T-helper 17 cell (primary cell): ENCODE measurements around the gene APCDD1L. TPM values are rescaled to one million over a fixed set of nuclear protein-coding genes. Genes with fewer than 3 reads are reported as not detected.

Experiments
- ATAC-seq: fragments of 150-1000 bp; cut with Tn5 transposase; 2 replicates; pipeline ENCODE4 v1.10.0; 2021; ENCODE audit warnings: mild to moderate bottlenecking, moderate library complexity
- DNase-seq, 3 donors: peaks; one replicate each; pipeline versions ENCODE4 v3.0.0 to v3.0.0-alpha.2; 2020 to 2021
- H3K9me3 ChIP-seq: one replicate; pipeline ENCODE4 v1.7.0; 2013; ENCODE audit warnings: low read length, mild to moderate bottlenecking; ENCODE audit not compliant: control insufficient read depth, poor library complexity, severe bottlenecking
- H3K27ac Mint-ChIP-seq: one replicate; pipeline ENCODE4 v1.8.0; 2022; ENCODE audit warnings: mild to moderate bottlenecking, moderate library complexity, mixed read lengths
- H3K27me3 Mint-ChIP-seq: one replicate; pipeline ENCODE4 v1.8.0; 2022; ENCODE audit warnings: mixed read lengths
- H3K36me3 Mint-ChIP-seq: one replicate; pipeline ENCODE4 v1.8.0; 2022; ENCODE audit warnings: low read depth, mixed read lengths
- H3K4me1 Mint-ChIP-seq: one replicate; pipeline ENCODE4 v1.8.0; 2022; ENCODE audit warnings: mild to moderate bottlenecking, mixed read lengths
- H3K4me3 Mint-ChIP-seq: one replicate; pipeline ENCODE4 v1.8.0; 2022; ENCODE audit warnings: mild to moderate bottlenecking, moderate library complexity, mixed read lengths
- total RNA-seq, 4 donors: library from RNA in 2 of 4; stranded (reverse) in 2 of 4; gene quantifications; one replicate each; pipeline ENCODE4 v1.2.3 and lab custom pipeline; 2022 to 2026

APCDD1L gene
- total RNA-seq, 2 donors from 2014 or later, result not detected

DNA sequence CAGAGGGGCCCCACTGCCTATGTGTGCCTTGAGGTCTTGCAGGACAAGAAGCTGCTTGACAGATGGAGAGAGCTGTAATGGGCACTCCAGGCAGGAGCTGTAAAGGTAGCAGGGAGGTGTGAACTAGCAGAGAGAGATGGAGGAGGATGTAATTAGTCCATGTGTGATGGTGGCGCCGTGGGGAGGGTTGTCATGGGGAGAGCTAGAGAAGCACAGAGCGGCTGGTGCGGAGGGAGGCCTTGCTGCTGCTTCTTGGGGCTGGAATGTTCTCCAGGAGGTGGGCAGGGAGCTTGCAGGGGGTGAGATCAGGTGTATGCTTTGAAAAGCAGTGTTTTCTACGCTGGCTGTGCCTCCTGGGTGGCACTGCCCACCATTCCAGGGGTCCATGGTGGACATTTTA, 32.1 kb downstream of the APCDD1L start:
- Mint-ChIP-seq H3K27ac (no peak overlapping the region), H3K27me3 (peaks cover 12% of the 10 kb centered on the region)
- no peak for DNase-seq

DNA sequence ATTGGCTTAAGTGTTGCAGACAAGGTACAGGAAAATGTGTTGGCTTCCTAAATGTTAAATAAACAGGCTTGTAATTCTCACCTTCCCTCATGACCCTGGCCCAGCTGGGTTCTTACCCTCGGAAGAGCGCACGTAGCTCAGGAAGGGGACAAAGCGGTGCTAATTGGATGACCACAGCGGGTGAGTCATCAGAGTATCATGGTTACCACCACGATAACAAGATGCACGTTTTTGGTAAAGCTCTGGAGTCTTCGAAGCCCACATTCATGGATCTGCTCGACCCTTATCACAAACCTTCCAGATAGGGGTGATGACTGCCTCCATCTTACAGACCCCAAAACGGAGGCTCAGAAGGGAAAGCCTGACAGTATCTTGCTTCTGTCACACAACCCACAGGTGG, 32.8 kb downstream of the APCDD1L start:
- no peak for DNase-seq
- no peak for ATAC-seq
- peaks cover 12% of the 10 kb centered on the region for H3K27me3 Mint-ChIP-seq
- no peak overlapping the region for H3K27ac Mint-ChIP-seq
- peaks cover 6% of the 10 kb centered on the region for H3K36me3 Mint-ChIP-seq
- peaks cover 3% of the 10 kb centered on the region for H3K4me1 Mint-ChIP-seq
- peaks cover 2% of the 10 kb centered on the region for H3K9me3 ChIP-seq
- H3K4me3 Mint-ChIP-seq, result no peak overlapping the region

More for the DNA sequence above, 32.1 kb downstream of the APCDD1L start:
- Mint-ChIP-seq H3K4me3 (no peak overlapping the region), H3K4me1 (peaks cover 3% of the 10 kb centered on the region), H3K36me3 (peaks cover 6% of the 10 kb centered on the region)
- peaks cover 2% of the 10 kb centered on the region for H3K9me3 ChIP-seq
- ATAC-seq, result no peak

DNA sequence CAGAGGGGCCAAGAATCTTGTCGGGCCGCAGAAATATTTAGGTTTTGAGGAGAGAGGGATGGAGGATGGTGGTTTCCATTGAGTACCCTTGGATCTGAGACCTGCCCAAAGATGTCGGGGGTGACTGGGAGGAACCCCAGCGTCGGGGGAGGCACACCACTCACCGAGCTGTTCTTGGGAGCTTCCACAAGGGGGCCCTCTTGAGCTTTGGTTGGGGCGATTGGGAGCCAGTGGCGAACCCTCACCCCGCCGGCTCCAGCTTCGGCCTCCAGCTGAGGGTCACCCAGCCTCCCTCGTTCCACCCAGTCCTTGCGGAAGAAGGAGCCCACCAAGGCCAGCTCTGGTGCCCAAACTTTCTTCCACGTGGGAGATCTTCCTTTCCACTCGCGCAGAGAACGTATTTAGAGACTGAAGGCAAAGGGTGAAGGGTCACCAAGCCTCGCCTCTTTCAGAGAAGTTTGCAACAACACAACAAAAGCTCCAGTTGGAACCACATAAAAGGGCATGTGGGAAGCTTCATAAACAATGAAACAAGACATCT, 33.6 kb downstream of the APCDD1L start:
- peak; percentile 61 for ATAC-seq
- Mint-ChIP-seq H3K4me3 (no peak overlapping the region), H3K27me3 (peaks cover 16% of the 10 kb centered on the region), H3K27ac (no peak overlapping the region), H3K36me3 (peaks cover 6% of the 10 kb centered on the region), H3K4me1 (peaks cover 3% of the 10 kb centered on the region)
- peak in 1 of 3 donors; percentile 46 for DNase-seq
- peaks cover 2% of the 10 kb centered on the region for H3K9me3 ChIP-seq

DNA sequence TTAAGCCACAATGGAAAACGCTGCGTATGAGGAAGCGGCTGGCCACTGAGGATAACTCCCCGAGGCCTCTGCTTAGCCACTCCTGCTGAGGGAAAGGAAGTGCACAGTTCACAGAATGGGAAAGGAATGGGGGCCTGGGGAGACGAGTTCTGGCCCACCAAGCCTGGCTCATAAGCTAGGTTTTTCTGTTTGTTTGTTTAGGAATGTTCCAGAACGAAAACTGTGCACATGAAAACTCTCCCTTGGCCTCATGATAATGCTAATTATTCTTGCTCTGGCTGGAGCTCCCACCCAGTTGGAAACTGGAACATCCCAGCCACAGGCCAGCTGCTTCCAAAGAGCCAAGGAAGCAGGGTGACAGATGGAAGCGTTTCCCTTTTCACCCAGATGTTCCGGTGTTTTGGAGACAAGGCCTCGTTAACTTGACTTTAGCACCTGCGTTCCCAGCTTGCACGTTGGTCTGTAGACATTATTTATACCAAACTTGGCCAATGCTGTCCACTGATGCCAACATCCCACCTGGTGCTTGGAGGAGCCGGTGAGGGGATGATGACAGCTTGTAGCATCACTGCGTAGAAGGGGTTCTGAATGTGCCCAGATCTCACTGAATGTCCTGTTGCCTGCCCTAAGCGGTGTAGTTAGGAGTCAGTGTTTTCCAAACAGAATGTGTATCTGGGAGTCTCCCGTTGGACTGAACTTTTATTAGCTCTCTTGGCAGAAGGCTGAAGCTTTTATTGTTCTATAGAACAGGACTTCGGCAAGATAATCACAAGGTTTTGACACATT, 34.5 kb downstream of the APCDD1L start:
- DNase-seq (no peak), ATAC-seq (no peak)
- H3K36me3 Mint-ChIP-seq, result peaks cover 6% of the 10 kb centered on the region
- H3K27me3 Mint-ChIP-seq, result peaks cover 16% of the 10 kb centered on the region
- H3K9me3 ChIP-seq, result no peaks in the 10 kb centered on the region
- peaks cover 3% of the 10 kb centered on the region for H3K4me1 Mint-ChIP-seq
- H3K27ac Mint-ChIP-seq, result no peak overlapping the region
- H3K4me3 Mint-ChIP-seq, result no peak overlapping the region

DNA sequence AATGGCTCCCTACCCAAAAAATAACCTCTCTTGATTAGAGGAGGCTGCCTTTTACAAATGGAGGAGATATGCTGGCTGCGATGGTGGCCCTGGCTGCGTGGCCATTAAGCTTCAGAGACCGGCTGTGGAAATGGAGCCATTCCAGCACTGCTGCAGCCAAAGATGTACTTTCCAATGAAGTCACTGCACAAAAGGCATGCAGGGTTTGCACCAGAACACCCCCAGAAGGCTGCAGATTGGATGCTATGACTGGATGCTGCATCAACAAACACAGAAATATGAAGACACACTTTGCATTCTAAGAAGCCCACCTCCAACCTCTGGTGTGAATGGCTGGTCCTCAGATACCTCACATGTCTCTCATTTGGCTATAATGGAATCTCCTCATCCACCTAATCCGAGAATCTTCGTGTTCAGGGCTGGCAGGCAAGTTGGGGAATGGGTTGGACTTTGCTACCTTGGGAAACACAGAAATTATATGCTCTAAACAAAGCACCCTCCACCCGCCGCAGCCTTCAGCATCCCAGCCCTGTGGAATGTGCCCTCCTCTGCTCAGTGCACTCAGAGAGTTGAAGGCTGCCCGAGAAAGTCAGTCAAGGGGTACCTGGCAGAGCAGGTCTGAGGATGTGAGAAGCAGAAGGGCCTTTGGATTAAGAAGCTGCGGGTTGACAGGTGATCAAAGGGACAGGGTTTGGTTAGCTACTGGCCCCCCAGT, 35.3 kb downstream of the APCDD1L start:
- no peak for ATAC-seq
- DNase-seq, result no peak
- Mint-ChIP-seq H3K27ac (no peak overlapping the region), H3K4me1 (peaks cover 3% of the 10 kb centered on the region), H3K4me3 (no peak overlapping the region), H3K36me3 (peaks cover 6% of the 10 kb centered on the region), H3K27me3 (peaks cover 16% of the 10 kb centered on the region)
- H3K9me3 ChIP-seq, result no peaks in the 10 kb centered on the region

DNA sequence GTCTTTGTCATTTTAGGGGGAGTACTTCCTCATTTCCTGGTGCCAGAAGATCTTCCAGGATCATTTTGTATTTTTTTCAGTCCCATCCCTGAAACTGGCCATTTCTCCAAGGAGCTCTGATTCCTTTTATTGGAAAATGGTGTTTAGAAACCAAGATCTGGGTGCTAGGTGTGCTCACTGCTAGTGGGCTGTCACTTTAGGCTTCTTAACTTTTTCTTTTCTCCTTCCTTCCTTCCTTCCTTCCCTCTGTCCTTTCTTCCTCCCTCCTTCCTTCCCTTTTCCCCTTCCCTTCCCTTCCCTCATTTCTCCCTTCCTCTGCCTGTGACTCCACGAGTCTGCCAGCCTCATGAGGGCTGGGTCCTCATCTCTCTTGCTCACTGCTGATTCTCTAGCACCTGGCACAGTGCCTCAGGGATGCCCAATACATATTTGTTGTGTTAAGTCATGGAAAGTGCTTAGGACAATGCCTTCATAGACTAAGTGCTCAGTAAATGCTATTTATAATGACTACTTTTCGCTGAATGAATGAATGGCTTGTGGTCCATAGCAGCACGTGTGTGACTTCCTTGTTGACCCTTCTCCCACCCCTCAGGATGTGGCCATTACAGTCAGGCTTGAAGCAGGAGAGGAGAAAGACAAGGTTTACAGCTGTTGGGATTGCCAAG, 36.9 kb downstream of the APCDD1L start:
- H3K4me3 Mint-ChIP-seq, result no peak overlapping the region

DNA sequence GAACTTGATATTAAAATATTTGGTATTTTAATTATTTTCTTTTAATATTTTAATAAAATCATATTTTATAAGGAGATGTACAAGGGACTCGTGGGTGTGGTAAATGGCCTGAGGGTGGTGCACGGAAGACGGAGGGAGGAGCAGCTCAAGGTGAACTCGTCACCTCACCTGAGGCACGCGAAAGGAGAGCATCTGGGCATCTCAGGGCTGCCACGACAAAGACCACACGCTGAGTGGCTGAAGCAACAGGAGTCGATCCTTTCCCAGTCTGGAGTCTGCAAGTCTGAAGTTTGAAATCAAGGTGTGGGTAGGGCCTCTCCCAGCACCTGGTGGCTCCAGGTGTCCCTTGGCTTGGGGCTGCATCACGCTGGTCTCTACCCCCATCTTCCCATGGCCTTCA, 39.7 kb downstream of the APCDD1L start:
- Mint-ChIP-seq H3K27me3 (peaks cover 4% of the 10 kb centered on the region), H3K36me3 (peaks cover 2% of the 10 kb centered on the region), H3K4me3 (no peak overlapping the region), H3K4me1 (no peaks in the 10 kb centered on the region), H3K27ac (no peak overlapping the region)
- no peaks in the 10 kb centered on the region for H3K9me3 ChIP-seq
- DNase-seq (no peak), ATAC-seq (no peak)

More for the DNA sequence above, 36.9 kb downstream of the APCDD1L start:
- peaks cover 6% of the 10 kb centered on the region for H3K36me3 Mint-ChIP-seq
- no peak overlapping the region for H3K27ac Mint-ChIP-seq
- H3K9me3 ChIP-seq, result no peaks in the 10 kb centered on the region
- H3K4me1 Mint-ChIP-seq, result peaks cover 3% of the 10 kb centered on the region
- DNase-seq (no peak), ATAC-seq (no peak)
- H3K27me3 Mint-ChIP-seq, result peaks cover 11% of the 10 kb centered on the region

DNA sequence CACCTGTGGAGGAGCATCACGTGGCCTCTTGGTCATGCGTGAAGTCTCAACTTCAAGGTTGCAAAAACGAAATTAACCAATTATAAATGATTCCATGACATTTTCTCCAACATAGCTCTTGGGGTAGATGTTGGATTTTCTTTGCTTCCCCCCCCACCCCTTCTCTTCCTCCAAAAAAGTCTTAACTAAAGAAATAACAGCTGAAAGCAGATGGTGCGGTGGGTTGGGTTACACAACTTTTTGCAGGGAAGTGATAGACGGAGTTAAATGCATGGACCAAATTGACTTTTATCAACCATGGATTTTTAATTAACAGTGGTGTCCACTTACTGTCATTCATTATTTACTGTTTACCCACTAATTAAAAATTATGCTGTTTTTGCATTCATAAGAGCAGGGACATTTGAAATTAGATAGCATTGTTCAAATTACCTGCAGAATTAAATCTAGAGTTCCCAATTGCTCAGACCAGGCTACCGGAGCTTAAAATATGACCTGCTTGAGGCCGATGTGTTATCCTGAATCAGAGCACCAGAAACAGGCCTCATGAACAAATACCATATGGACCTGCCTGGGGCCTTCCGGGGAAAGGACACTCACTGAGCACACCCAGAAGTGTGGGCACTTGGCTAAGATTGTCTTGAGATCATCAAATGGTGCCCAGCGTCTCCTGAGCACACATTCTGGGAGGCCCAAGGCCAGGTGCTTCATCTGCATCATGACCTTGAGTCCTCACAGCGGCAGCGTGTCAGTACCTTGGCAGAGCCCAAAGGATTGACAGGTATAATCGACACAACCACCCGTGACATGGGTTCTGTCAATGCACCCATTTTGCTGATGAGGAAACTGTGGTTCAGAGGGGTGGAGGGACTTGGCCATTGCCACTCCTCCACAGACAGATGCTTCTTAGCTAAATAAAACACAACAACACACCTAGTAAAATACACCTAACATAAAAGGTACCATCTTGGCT, 41.5 kb downstream of the APCDD1L start:
- H3K4me3 Mint-ChIP-seq, result no peak overlapping the region
- H3K4me1 Mint-ChIP-seq, result no peaks in the 10 kb centered on the region
- no peaks in the 10 kb centered on the region for H3K9me3 ChIP-seq
- peaks cover 2% of the 10 kb centered on the region for H3K36me3 Mint-ChIP-seq
- no peak overlapping the region for H3K27ac Mint-ChIP-seq
- ATAC-seq, result no peak
- no peak for DNase-seq
- H3K27me3 Mint-ChIP-seq, result peaks cover 4% of the 10 kb centered on the region

DNA sequence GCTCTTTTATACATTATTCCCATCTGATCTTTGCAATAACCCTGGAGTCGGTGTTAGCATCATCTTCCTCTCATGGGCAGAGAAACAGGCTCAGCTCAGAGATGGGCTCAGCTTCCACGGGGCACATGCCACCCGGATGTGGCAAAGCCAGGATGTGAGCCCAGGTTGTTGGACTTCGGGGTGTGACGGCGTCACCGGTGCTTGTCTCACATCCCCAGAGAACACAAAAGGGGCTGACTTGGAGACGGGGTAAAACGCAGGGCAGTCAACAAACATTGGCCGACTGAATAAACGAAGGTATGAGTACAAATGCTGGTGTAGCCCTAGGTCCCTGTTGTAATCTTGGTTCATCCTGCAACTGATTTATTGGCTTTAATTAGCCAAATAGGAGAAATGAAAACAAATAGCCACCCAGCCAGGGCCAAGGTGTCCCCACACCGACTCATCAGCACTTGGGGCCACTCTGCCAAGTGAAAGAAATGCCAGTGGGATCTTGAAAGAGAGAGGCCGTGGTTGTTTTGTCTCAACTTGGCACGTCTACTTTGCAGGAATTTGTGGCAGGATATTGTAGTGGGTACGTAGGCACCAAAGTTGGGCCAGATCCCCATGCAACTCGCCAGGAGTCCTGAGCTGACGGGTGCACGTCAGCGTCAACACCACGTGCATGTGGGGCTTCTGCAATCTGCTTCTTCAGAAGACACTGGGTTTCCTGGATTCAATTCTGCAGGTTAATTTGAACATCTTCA, 42.8 kb downstream of the APCDD1L start:
- ATAC-seq, result no peak
- no peaks in the 10 kb centered on the region for H3K36me3 Mint-ChIP-seq
- H3K4me1 Mint-ChIP-seq, result no peaks in the 10 kb centered on the region
- no peak overlapping the region for H3K4me3 Mint-ChIP-seq
- no peaks in the 10 kb centered on the region for H3K9me3 ChIP-seq
- H3K27ac Mint-ChIP-seq, result no peak overlapping the region
- H3K27me3 Mint-ChIP-seq, result peaks cover 4% of the 10 kb centered on the region
- DNase-seq, result no peak

DNA sequence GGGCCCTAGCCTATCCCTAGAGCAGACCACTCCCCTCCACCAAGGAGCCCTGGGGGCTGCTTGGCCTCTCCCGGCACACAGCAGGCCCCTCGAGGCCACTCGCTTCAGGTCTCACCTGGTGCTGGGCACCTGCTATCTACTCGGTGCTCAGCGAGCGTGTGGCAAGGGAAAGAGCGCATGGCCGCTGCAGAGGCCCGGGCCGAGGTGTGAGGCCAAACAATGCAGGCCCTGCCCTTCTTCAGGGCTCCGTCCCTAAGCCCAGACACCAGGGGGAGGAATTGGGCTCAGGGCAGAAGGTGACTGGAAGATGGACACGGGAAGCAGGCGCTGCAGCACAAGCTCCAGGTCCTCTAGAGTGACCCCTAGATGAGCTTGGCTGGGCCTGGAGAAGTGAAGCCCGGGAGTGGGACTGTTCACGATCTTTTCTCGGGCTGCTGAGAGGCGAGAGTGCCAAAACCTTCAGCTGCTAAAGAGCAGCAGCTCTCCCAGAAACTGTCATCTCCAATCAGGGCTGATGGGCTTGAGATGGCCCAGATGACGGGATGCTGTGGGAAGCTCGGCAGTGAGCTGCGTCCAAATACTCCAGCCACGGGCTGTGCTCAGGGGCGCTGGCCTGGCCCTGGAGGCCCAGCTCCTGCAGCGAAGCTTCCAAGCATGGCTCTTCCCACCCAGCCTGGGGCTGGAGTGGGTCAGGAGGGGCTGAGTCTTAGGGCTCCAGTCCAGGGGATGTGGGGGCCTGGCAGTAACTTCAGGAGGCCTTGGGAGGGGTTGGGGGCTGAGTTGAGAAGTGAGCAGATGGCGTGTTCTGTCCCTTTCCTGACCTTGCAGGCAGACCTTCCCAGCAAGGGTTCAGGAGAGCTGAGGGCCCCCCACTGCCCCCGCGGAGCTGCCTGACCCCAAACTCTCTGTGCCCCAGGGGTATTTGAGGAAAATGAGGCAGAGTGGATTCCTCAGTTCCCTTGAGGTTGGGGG, 43.7 kb downstream of the APCDD1L start:
- no peak for DNase-seq
- no peaks in the 10 kb centered on the region for H3K4me1 Mint-ChIP-seq
- no peak overlapping the region for H3K27ac Mint-ChIP-seq
- H3K4me3 Mint-ChIP-seq, result no peak overlapping the region
- H3K9me3 ChIP-seq, result no peaks in the 10 kb centered on the region
- no peaks in the 10 kb centered on the region for H3K36me3 Mint-ChIP-seq
- no peaks in the 10 kb centered on the region for H3K27me3 Mint-ChIP-seq
- ATAC-seq, result no peak
